Right lobe of liver (tissue), 4 donors: ENCODE measurements around the gene TMOD1.

Experiments
- CTCF ChIP-seq, 4 donors: fragments of 200-600 bp in 3 of 4; fragments of 450-650 bp in 1 of 4; IDR thresholded peaks; one replicate each; pipeline versions ENCODE4 v1.5.1 to v1.8.0; 2016 to 2022; ENCODE audit warnings: antibody characterized with exemption in 4 of 4, mild to moderate bottlenecking in 2 of 4
- POLR2A ChIP-seq: fragments of 450-650 bp; IDR thresholded peaks from one replicate; pipeline ENCODE4 v1.6.1; 2017; ENCODE audit warnings: antibody characterized with exemption, mild to moderate bottlenecking
- donor health status: DM: no; HTN: no; CAD: no.
- donor health status: DM: no; HTN: no; CAD: no.
- donor health status: DM: no; HTN: yes; CAD: no.

GRCh38 chr9:97567894-97568202 lies 66.4 kb downstream of the TMOD1 start:
- no peak for TF ChIP-seq CTCF (IDR thresholded peaks at IDR 0.05)
- no peak for TF ChIP-seq POLR2A
